ENCODE measurements around the gene MYO5C. TPM values are rescaled to one million over a fixed set of nuclear protein-coding genes. Genes with fewer than 3 reads are reported as not detected.

MYO5C gene
- total and polyA plus RNA-seq, 2 of the 4 experiments (the other 2 are of a cell fraction) = under 0.01 to 0.03 TPM

DNA sequence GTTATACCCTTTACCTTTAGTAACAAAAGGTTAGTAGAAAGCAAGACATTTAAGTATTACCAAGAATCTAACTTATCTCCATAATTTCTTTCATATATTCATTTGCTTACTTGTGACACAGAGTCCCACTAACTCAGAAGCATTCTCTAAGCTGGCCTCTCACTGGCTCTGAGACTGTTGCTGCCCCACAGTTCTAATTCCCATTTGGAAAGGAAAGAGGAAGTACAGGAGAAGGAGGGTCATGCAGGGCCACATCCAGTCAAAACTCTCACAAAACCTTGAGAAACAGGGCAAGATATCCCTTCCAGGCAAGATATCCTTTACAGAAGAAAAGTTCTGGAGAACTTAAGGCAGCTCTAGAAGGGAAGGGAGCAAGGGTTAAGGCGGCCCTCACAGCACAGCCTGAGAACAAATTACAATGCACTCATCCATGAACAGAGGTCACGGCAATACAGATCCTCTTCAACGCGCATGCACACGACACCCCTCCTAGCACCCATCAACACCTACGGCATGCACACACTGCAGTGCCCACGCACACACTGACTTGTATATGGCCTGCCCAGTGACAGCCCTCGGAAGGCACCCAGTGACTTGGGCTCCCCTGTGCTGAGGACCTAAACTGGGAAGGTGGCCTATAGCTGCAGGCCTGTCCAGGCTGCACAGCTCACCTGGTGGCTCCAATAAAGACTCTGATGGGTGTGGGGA, 13.0 kb upstream of the MYO5C start:
- CTCF ChIA-PET = no interaction called here

More for the DNA sequence above, 13.0 kb upstream of the MYO5C start:
- no peak overlapping the region for H3K4me3 ChIP-seq (ENCODE audit: insufficient read depth, low read depth, low read length)
- no peak for DNase-seq
- H3K27me3 ChIP-seq (ENCODE audit: control insufficient read depth, insufficient read depth, low read length) = no peaks in the 10 kb centered on the region
- H4K5ac ChIP-seq (ENCODE audit: low read depth, low read length) = no peak overlapping the region
- TF ChIP-seq CEBPB (IDR thresholded peaks at IDR 0.05; ENCODE audit: low read depth, low read length) (no peak), CHD1 (IDR thresholded peaks at IDR 0.05; ENCODE audit: low read depth, low read length) (no peak), SMC3 (IDR thresholded peaks at IDR 0.05; ENCODE audit: low read depth, low read length) (no peak)
- no peak overlapping the region for H4K91ac ChIP-seq (ENCODE audit: insufficient read depth, low read depth, low read length)
- in situ Hi-C loops (cut with MboI; ENCODE audit: low sequenced_read_pairs) (no loop called here), dilution Hi-C loops (cut with HindIII; ENCODE audit: low sequenced_read_pairs, unreplicated experiment) (no loop called here), intact Hi-C loops (cut with micrococcal nuclease) (no loop called here)
- H3K79me1 ChIP-seq (ENCODE audit: low read depth in 1 of 2, low read length in 2 of 2) = no peaks in the 10 kb centered on the region
- no peak overlapping the region for H4K8ac ChIP-seq (ENCODE audit: low read depth in 2 of 2, low read length in 2 of 2)
- H3K9me3 ChIP-seq (ENCODE audit: control insufficient read depth, insufficient read depth, low read length) = no peaks in the 10 kb centered on the region
- no TSS peak for BruUV-seq (replicated peaks)
- no peak overlapping the region for H3K4me2 ChIP-seq (ENCODE audit: low read depth, low read length)
- no peak overlapping the region for H2BK120ac ChIP-seq (ENCODE audit: low read depth, low read length)
- peaks cover 3% of the 10 kb centered on the region; the same call in 1 of the 2 replicates for H3K36me3 ChIP-seq (ENCODE audit: control insufficient read depth, insufficient read depth, low read length)
- no peak overlapping the region for H2BK15ac ChIP-seq (ENCODE audit: low read depth, low read length)
- H3K14ac ChIP-seq (replicated peaks; ENCODE audit: low read depth, low read length) = no peak overlapping the region
- no peaks in the 10 kb centered on the region for H4K20me1 ChIP-seq (ENCODE audit: insufficient read depth, low read length)
- no peak for ATAC-seq (ENCODE audit: low read depth)
- H3K4me1 ChIP-seq (ENCODE audit: control insufficient read depth, insufficient read depth, low read length) = no peaks in the 10 kb centered on the region; the same call in 1 of the 2 replicates
- no peak overlapping the region for H3K23ac ChIP-seq (ENCODE audit: low read depth, low read length)
- no peak overlapping the region for H2BK5ac ChIP-seq (ENCODE audit: low read depth, low read length, poor library complexity, severe bottlenecking)
- POLR2A ChIA-PET (ENCODE audit: unreplicated experiment) = no interaction called here
- no peak overlapping the region for H3K4ac ChIP-seq (ENCODE audit: low read depth, low read length)
- H3K27ac ChIP-seq (ENCODE audit: insufficient read depth, low read length) = no peak overlapping the region
- no peak overlapping the region for H2AFZ ChIP-seq (replicated peaks; ENCODE audit: low read length, poor library complexity)
- H2BK20ac ChIP-seq (ENCODE audit: low read depth, low read length) = no peak overlapping the region
- whole genome bisulfite sequencing, 2 experiments (ENCODE audit: extremely low coverage in 2 of 2, insufficient read length in 1 of 2) = no CpG with 5 or more reads among the region's 8 CpGs
- no peak overlapping the region for H2AK9ac ChIP-seq (replicated peaks; ENCODE audit: low read depth, low read length, poor library complexity)
- no peak overlapping the region for H2AK5ac ChIP-seq (ENCODE audit: low read depth, low read length)
- no peak overlapping the region for H3K56ac ChIP-seq (ENCODE audit: extremely low read depth, insufficient read depth, low read length)
- no peak overlapping the region for H3K18ac ChIP-seq (ENCODE audit: low read depth, low read length)
- no peaks in the 10 kb centered on the region; the same call in 1 of the 2 replicates for H3K9me1 ChIP-seq (ENCODE audit: insufficient read depth, low read length)
- no peak overlapping the region for H3K9ac ChIP-seq (ENCODE audit: low read depth, low read length)
